NCI-H128 (cell line): Measurements from ENCODE around the gene LITAFD.
"Not testable (repeated sequence)": the region's sequence is repeated elsewhere in the genome, so short reads cannot be mapped to it uniquely, and the experiment has no call there.

ENCODE experiments used
- DNase-seq: peaks from one replicate; lab custom pipeline; 2025; ENCODE audit not compliant: unreplicated experiment; lab: John Stamatoyannopoulos, UW

Gene LITAFD

DNA sequence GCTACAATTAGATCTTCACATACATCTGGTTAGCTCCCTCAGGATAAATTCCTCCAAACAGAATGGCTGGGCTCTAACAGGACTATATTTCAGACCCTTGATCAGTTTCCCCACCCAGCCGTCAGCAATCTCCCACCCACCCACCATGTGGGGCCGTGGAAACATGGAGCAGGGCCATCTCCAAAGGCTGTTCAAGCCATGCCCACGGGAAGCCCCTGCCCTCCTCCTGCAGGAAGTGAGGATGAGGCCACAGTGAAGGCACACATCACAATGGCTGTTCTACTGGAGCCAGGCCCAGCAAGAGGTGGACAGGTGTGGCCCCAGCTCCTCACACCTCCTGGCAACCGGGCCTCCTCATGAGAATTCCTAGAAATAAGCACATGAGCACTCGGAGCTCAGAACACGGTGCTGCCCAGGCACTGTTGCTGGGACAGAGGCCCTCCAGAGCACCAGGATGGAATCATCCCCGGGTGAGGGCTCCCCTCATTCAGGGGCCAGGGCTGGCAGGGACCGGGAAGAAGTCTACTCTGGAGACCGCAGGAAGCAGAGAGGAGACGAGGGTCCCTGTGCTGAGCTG, at the start of gene LITAFD:
TSS of gene LITAFD (plus strand) at position 311 of the 577 bp plus-strand sequence. CDS start 2,005 bp downstream, outside the sequence.
- DNase-seq = no peak

DNA sequence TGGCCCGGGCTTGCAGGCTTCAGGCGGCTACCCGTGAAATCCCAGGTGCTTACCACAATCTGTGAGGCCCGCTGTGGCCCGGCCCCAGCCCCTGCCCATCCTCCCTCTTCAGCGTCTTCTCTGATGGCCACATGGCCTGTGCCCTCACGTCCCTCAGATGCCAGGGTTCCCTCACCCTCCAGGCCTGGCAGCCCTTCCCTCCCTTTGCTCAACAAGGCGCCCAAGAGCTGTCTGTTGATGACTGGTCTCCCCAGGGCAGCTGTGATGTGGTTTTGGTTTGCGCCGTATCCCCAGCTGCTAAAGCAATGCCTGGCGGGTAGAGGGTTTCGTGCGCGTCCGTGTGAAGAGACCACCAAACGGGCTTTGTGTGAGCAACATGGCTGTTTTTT, 49.4 kb upstream of the LITAFD start:
- DNase-seq = no peak

DNA sequence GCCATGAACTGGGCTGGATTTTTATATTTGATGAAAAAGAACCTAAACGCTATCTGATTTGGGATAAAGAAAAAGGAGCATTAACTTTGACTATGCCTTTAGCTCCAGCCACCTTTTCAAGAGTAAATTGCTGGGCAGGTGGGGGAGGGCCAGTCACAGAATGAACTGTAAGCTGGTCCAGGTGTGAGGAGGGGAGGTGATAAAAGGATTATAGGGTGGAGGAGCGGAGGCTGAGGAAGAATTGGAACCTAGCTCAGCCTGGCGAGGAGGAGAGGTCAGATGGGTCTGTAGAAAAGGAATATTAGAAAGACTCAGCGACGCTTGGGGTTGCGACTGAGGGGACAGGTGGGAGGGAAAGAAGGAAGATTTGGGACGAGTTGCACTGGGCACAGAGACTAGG, 45.4 kb upstream of the LITAFD start:
- not testable (repeated sequence) for DNase-seq

DNA sequence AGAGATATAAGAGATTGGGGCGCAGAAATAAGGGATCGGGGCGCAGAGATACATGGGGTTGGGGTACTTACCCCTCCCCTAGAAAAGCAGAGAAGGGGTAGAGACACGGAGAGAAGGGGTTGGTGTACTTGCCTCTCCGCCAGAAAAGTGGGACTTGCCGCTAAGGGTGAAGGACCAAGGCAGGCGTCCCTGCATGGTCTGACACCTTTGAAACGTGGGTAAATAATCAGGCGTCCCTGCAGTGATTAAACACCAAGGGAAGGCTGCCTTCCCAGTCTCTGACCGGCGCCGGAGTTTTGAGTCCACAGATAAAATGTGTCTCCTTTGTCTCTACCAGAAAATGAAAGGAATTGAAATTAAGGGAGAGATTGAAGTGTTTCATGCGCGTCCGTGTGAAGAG, 44.6 kb upstream of the LITAFD start:
- DNase-seq = not testable (repeated sequence)

DNA sequence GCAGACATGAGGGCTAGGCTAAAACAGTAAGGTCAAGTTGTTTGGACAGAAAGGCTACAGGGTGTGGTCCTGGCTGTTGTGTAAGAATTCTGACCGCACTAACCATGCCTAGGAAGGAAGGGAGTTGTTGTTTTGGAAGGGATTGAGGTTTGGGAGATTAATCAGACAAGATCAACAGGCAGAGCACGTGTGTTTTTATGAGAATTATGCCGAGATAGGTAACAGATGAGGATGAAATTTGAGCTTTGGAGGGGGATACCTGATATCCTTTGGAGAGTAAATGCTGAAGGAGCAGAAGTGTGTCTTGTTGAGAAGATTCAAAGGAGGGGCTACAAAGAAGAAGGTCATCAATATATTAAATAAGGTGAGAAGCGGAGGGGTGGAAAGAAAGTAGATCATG, 40.1 kb upstream of the LITAFD start:
- DNase-seq = not testable (repeated sequence)

DNA sequence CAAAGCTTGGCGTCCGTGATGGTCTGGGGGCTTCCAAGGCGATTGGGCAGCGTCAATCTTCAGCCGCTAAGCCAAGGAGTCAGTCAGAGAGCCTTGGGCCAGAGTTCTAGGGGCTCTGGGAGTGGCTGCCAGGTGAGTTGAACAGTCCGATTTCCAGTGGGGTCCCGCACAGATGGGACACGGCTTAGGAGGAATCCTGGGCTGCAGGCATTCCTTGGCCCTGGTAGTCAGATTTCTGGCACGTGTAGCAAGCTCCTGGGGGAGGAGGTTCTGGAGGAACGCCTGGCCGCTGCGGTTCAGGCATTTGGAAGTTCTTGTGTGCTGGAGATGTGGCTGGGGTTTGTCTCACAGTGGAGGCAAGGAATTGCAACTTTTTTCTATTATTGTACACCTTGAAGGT, 38.9 kb upstream of the LITAFD start:
- DNase-seq = not testable (repeated sequence)

DNA sequence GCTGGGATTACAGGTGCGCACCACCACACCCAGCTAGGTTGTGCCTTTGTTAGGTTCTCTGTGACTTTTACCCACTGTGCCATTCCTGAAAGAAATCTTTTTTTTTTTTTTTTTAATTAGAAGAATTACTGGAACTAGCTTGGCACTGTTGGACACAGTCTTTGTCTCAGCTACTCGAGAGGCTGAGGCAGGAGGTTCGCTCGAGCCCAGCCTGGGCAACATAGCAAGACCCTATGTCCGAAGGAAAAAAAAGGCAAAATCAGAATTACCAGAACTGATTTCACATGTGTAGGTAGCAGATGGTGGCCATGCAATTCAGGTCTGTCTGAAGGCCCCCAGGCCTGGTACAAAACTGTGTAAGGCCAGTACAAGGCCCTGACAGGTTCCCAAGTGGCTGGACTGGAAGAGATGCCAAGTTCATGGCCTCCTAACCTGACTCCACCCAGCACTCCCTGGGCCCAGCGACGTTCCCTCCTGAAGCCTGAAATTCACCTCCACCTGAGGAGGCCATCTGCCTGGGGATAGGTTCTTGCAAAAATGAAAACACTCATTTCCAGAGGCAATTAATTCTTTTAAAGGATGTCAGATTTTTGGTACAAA, 36.4 kb upstream of the LITAFD start:
- no peak for DNase-seq

DNA sequence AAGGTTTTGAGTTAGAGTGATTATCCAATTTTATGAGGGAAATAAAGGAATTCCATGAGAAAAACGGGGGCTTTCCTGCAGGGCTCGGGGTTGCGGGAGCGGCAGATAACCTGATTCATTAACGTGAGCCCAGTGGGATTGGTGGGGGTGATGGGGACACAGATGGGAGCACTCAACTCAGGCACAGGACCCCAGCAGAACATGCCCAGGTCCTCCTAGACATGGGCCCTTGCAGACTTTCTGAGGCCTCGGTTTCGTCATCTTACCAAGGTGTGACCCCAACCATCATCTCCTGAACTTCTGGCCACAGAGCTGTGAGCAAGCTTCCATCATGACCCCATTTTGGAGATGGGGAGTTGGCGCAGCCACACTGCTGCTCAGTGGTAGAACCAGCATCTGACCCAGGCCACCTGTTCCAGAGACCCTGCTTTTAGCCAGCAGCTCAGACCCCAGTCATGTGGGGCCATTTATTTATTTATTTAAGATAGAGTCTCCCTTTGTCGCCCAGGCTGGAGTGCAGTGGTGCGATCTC, 35.7 kb upstream of the LITAFD start:
- no peak for DNase-seq

DNA sequence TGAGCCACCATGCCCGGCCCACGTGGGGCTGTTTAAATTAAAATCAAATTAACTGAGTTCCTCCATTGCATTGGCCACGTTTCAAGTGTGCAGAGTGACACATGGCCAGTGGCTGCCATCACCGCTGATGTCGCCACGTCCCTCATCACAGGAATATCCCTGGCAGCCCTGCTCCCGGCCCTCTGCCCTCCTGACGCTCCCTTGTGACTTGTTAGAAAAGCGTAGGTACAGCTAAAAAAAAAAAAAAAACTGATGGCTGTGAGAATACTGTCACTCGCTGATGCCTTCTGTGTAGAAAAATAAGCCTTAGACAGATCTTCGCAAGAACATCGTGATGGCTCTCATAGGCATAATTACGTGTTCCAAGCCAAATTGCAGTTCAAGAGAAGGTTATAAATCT, 35.0 kb upstream of the LITAFD start:
- DNase-seq = no peak

DNA sequence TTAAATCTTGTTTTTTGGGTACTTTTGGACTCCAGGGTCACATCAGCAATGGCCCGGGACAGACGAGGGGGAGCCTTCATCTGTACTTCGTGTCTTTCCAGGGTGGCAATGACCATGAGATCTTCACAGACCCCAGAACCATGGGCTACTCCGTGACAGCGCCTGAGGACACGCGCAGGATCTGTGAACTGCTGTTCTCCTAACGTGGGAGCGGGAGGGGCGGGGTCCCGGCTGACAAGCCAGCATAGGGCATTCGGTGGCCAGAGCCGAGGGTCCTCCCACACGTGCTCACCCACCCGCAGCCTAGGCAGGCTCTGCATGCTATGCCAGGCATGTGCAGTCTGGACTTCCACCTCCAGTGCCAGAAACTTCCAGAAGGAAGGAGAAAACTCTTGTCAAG, 34.5 kb upstream of the LITAFD start:
- DNase-seq = no peak

DNA sequence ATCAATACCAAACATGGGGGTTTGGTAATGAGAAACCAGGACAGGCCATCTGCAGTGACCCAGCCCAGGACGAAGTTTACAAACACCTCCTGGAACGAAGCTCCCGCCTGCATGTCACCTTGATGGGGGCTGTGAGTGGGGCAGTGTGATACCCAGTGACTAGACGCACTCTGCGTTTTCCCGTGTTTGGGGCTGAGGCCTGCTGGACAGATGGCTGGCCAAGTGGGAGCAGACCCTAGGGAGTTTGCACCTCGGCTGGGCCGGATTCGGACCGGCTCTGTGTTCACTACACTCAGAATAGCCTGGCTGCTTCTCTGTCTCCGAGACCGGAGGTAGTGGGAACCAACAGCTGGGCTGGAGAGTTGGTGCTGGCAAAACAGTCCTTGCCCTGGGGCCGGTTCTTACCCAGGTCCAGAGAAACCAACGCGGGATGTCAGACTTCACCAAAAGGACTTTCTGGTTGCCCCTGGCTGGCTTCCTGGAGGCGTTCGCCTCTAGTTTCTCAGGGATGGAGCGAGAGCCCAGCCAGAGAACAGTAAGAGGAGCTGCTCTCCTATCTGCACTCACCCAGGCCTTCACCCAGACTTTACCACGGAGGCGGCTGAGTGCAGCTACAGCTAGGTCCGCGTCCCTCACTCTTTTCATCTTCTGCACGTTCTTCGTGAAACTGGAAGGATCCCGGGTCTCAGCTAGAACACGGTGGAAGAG, 33.8 kb upstream of the LITAFD start:
- DNase-seq = no peak

DNA sequence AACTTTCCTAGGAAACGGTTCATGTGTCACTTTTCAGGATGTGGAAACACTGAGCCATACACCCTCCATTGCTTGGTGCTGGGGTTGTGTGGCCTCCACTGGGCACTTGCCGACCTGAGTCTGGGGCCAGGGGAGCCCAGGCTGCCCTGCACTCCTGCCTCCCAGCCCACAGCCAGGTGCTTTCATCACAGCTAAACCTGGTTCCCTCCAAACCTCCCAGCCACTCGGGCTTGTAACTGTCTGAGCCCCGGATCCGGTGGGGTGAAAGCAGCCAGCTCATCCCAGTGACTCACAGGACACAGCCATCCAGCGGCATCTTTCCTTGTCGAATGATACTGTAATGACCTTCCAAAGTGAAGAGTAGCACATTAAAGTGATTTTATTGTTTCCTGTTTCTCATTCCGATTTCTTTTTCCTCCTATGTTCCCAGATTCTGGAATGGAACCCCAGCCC, 33.2 kb upstream of the LITAFD start:
- no peak for DNase-seq

DNA sequence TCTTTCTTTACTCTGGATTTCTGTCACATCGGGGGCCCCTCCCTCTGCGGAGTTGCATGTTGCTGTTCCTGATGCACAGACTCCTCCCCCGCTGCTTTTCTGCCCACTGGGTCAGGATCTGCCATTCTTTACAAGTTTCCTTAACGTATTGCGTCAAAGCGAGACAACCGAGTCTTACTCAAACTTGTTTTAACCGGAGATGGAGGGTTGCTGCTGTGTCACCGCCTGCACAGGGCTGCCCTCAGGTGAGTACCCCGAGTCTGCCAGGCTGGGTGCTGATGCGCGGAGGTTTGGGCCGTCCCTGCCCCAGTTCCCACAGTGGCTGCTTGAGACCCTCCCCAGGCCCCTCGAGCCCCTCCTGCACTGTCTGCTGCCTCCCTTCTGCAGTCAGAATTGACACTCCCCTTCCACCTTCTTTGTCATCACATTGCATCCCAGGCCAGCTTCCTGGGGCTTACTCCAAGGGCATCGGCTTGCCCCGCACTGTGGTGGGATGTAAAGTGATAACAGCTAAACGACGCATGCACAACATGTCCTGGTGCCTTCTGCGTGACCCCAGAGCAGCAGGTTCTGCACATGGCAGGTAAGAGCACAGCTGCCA, 32.6 kb upstream of the LITAFD start:
- DNase-seq = no peak

DNA sequence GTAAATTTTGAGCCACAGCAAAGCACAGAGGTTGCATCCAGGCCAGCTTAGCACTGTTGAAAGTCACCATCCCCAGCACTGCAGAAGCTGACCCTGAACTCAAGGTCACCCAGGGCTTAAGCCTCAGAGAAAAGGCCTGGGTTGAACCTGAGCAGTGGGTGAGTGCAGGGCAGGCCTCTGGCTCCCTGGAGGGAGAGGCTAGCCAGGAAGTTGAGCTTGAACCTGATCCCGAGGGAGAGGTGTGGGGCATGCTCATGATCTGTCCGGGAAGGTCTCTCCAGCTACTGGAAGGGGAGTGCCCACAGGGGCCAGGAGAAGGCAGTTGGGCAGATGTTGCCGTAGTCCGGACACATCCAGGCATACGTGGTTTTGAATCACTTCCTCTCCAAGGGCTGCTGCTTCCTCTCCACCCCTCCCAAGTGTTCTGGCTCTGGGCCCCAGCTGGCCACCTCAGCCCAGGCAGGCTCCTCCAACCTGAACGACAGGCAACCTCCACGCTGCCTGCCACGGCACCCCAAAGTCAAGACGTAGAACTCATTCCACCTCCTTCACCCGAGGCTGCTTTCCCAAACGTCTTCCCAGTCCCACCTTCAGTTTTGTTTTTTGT, 31.8 kb upstream of the LITAFD start:
- DNase-seq = no peak

DNA sequence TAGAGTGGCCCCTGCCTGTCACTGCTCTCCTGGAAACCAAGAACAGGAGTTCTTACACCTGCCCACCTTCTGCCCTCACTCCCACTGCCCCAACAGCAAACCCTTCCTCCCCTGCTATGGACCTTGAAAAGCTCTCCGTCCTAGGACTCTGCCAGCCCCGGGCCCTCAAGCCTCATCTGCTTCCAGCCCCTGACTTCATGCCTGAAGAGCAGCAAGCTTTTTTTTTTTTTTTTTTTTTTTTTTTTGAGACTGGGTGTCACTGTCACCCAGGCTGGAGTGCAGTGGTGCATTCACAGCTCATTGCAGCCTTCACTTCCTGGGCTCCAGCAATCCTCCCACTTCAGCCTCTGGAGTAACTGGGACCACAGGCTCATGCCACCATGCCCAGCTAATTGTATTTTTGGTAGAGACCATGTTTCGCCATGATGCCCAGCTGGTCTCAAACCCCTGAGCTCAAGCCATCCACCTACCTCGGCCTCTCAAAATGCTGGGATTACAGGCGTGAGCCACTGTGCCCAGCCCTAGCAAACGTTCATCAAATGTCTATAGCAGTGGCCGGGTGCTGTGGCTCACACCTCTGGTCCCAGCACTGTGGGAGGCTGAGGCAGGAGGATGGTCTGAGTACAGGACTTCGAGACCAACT, 30.3 kb upstream of the LITAFD start:
- DNase-seq = no peak

DNA sequence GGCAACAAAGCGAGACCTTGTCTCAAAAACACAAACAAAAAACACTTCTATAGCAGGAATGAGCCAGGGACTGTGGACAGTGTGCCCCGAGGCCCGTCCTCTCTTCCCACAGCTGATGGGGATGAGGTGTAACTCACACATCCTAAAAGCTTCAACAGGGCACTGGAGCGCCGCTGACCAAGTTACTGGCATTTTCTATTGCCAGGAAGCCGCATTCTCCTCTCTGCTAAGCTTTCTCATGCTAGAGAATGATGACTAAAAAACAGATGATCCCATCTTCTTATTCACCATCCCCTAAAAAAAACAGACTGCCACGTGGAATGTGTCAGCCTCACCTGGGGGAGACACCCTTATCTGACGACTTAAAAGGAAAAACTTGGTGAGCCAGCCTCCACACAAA, 29.6 kb upstream of the LITAFD start:
- no peak for DNase-seq

DNA sequence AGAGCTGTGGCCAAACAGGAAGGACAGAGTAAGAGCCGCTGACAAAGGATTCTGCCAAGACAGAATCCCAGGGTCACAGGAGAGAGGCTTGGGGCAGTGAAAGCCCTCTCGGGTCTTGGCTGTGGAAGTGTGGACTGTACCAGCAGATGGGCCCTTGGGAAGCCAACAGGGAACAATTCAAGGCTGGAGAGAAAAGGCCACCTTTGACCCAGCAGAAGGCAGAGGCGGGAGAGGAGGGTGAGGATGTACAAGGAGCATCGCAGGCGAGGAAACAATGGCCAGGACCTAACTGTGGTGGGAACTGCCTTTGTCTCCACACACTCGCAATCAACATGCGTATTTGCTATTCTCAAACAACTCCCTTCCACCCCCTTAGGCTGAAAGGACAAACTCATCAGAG, 29.0 kb upstream of the LITAFD start:
- DNase-seq = no peak

DNA sequence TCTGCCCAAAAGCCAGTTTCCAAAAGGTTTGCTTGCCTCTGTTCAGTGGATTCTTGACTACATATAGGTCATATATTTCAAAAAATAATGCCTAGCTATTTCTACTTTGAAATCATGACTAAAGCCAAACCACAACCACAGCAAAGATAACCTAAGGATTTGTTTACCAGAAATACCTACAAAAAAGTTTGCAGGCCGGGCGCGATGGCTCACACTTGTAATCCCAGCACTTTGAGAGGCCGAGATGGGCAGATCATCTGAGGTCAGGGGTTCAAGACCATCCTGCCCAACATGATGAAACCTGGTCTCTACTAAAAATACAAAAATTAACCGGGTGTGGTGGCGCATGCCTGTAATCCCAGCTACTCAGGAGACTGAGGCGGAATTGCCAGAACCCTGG, 28.5 kb upstream of the LITAFD start:
- DNase-seq = no peak

DNA sequence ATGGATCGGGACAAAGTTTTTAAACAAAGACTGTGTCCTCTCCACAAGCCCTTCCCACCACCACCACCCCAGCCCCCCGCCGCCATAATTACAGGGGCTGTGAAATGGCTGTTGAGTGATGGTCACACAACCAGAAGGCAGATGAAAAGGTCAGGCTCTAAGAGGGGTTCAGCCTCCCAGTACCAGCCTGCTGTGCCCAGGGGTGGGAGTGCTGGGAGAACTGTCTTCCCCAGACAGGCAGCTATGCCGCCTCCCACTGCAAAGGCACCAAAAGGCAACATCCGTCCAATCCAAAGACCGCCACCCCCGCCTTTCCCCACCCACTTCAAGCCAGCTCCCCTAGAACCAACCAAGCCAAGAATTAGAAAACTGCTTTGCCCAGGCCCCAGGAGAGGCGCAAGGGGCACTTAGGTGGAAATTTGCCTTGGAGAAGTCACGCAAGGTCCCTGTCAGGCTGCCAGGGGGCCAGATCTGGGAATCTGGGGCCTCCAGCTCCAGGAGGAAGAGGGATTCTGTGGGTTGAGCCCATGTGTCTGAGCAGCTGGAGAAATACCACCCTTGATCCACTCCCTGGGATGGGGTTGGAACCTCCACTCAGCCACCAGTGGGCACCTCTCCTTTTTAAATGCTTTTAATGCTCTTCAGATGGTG, 27.7 kb upstream of the LITAFD start:
- no peak for DNase-seq

DNA sequence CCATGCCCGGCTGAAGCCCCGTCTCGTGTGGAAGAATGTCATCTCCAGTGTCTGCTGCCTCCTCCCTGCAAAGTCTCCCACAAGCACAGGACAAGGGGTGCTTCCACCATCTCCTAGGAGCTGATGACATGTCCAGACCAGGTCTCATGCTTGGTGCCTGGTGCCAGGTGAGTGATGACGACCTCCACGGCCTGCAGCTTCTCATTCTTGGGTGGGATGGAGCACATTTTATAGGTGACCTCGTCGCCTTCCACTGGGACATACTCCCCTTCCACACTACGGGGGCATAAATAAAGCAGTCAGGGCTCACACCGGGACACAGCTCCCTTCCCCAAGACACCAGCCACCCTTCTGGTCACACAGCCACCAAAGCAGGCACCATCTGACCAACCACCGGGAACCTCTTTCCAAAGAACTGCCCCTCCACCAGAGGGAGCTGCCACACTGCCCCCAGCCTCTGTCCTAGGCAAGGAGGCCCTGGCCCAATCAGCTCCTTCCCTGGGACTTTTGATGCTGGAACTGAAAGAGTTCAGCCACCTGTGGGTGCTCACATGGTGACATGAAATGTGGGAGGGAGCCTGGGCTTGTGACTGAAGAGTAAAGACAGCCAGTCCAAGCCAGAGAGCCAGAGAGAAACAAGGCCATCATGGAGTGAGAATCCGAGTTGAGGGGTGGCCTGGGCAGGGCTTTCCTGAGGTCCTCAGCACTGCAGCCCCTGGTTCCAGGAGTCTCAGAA, 26.9 kb upstream of the LITAFD start:
- DNase-seq = no peak
